Effector CD4-positive, alpha-beta T cell (primary cell): ENCODE measurements around the gene EPHB2.
"Not testable (repeated sequence)": the region's sequence is repeated elsewhere in the genome, so short reads cannot be mapped to it uniquely, and the experiment has no call there.

Experiments used
- DNase-seq: peaks from one replicate; pipeline ENCODE4 v3.0.0-alpha.2; 2020

The EPHB2 gene

GRCh38 chr1:22920026-22920733 lies 209.5 kb downstream of the EPHB2 start:
- no peak for DNase-seq

DNA sequence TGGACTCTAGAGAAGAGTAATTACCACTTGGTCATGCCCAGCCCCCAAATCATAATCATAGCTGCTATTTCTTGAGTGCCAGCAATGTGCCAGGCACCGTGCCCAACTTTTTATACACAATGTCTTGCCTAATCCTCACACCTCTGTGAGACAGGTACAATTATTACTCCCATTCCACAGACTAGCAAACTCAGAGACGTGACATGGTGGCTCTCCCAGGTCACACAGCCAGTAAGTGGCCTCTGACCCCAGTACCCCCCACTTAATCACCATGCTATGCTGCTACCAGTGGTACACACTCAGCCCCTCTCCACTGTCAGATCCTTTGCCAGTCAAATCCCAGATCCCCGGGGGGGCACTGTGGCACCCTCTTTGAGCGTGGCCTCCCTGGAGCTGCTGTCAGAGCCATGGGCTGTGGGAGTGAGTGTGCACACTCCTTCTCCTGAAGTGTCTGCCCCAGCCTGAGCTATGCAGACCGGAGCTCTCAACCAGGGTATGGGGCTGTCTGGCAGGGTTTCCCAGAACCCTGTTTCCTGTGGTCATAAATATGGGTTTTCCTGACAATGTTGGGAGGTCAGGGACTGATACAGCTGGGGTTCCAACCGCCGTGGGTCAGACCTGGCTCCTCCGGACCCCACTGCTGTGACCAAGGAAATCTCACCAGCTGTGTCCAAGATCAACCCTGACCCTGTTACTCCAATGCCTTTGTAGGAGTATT lies 210.3 kb downstream of the EPHB2 start:
- no peak for DNase-seq

DNA sequence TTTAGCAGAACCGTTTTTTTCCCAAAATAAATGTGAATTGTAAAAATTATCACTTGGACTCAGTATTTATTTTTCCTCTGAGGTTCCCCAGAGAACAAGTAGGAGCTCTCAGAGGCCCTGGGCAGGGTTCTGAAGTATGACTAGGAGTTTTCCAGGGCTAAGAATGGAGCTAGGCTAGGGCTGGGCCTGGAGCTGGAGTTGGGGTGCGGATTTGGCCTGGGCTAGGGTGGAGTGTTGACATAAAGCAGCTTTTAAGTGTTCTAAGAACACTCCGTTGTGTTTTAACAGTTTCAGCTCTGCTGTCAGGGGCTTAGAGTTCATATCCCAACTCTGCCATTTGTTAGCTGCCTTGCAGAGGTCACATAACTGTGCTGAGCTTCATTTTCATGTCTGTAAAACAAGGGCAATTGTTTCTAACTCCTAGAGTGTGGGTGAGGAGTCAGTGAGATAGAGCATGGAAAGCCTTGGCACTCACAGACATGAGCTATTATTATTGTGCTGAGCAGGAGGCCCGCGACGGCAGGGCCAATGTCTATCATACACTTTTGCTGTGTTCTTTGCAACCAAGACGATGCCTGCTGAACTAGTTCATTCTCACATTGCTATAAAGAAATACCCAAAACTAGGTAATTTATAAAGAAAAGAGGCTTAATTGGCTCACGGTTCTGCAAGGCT lies 210.9 kb downstream of the EPHB2 start:
- DNase-seq = no peak

DNA sequence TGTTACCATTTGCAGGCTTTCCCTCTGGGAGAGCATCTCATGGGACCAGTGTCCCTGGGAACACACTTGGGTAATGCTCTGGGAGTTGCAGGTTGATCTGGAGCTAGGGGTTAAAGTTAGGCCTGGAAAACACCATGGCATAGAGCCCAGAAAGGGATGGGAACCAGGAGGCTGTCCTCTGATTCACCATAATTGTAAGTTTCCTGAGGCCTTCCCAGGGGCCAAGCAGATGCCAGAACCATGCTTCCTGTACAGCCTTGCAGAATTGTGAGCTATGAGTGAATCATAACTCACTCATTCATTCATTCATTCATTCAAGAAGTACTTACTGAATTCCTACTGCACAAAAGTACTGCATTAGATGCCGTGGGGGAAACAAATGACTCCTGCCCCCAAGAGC lies 212.0 kb downstream of the EPHB2 start:
- DNase-seq = no peak

DNA sequence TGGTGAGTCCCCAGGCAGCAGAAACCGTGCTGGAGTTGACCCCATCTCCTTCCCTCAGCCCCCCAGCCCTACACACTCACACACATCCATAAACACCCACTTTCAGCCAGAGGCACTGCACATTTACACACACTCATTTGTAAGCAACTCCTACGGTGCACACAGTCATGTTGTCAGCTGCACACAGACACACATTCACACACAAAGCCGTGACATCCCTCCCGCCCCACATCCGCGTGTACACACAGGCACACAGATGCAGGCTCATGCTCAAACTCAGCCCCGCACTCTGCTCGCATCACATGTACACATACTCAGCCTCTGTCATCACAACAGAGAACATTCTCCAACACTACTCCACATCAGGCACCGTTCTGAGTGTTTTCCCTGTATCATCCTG lies 214.5 kb downstream of the EPHB2 start:
- DNase-seq = no peak

GRCh38 chr1:22930240-22930912 lies 219.7 kb downstream of the EPHB2 start:
- DNase-seq = no peak

DNA sequence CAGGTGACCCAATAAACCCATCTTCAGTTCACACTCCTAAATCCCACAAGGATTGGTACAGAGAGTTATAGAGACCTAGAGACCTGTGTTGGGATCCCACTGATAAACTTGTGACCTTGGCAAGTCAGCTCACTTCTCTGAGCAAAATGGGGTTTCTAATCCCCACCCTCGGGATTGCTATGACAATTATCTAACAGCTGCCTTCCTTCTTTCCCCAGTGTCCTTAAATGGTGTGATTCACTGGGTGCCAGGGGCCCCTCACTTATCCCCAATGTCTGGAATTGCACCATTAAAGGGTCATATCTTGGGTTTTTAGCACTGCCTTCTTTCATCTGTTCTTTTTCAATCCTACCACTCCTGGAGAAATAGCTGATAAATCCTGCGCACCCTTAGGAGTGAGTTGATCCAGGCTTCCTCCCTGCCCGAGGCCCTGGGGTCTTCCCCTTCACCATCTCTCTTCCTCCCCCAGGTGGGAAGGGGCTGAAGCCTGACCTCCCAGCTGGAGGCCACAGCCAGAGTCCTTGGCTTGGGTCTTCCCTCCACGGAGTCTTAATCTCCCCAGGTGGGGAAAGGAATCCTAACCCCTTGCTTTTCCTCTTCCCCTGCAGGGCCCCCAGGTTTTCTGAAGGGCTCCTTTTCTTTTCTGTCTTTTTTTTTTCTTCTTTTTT lies 222.3 kb downstream of the EPHB2 start:
- DNase-seq = no peak

GRCh38 chr1:22935433-22935832 lies 224.8 kb downstream of the EPHB2 start:
- DNase-seq = no peak

- no peak for DNase-seq
These were observed 226.0 kb downstream of the EPHB2 start for GRCh38 chr1:22936681-22937080.

DNA sequence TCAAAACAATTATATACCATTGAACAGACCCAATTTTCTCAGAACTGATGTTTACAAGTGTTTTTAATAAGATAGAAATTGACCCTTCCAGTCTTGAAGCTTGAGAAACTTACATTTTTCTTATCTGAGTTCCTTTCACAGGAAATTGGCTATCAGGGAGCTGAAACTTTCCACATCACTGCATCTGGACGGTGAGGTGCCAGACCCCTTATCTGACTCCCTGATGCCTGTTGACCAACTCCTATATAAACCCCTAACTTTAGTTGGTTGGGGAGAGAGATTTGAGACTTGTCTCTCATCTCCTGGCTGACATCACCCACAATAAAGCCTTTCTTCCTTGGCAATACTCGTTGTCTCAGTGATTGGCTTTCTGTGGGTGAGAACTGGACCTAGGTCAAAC lies 230.6 kb downstream of the EPHB2 start:
- DNase-seq = no peak

DNA sequence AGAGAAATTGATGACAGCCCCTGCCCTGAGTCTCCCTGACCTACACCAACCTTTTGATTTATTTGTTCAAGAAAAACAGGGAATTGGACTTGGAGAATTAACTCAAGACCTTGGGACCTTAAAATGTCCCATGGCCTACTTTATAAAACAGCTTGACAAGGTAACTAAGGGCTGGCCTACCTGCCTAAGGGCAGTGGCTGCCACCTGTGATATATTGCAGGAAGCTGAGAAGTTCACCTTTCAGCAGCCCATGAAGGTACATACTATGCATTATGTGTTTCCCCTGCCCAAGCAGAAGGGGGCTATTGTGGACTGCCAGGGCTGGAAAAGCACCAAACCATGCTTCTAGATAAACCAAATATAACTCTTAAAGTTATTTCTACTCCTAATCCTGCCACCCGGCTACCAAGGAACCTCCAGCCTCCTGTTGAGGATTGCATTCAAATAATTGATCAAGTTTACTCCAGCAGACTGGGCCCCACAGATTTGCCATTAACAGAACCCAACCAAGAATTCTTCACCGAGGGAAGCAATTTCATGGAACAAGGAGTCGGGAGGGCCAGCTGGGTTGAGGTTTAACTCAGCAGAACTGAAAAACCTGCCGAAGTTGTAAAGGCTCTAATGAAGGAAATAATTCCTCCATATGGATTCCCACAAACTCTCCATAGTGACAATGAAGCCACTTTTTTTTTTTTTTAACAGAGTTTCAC lies 233.9 kb downstream of the EPHB2 start:
- DNase-seq = no peak

DNA sequence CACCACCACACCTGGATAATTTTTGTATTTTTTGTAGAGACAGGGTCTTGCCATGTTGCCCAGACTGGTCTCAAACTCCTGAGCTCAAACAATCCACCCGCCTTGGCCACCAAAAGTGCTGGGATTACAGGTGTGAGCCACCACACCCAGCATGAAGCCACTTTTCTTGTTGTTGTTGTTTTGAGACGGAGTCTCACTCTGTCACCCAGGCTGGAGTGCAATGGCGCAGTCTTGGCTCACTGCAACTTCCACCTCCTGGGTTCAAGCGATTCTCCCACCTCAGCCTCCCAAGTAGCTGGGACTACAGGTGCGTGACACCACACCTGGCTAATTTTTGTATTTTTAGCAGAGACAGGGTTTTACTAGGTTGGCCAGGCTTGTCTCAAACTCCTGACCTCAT lies 234.5 kb downstream of the EPHB2 start:
- DNase-seq = not testable (repeated sequence)

- no peak for DNase-seq
These were observed 239.2 kb downstream of the EPHB2 start for GRCh38 chr1:22949822-22950331.

GRCh38 chr1:22951796-22952195 lies 241.2 kb downstream of the EPHB2 start:
- no peak for DNase-seq

DNA sequence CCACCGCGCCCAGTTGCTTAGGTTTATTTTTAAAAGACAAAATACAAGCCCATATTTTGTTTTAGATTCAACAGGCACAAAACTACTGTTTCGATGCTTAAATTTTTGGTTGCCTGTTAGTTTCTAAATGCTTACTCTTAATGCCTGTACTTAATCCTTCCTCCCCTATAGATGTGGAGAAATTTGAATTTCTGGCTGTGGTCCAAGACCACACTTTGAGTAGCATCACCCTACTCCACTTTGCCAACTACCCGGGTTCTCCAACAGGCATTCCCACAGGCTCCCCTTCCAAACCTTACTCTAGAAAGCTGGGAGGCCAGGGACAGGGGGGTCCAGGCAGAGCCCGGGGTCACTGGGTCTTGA lies 242.0 kb downstream of the EPHB2 start:
- no peak for DNase-seq

DNA sequence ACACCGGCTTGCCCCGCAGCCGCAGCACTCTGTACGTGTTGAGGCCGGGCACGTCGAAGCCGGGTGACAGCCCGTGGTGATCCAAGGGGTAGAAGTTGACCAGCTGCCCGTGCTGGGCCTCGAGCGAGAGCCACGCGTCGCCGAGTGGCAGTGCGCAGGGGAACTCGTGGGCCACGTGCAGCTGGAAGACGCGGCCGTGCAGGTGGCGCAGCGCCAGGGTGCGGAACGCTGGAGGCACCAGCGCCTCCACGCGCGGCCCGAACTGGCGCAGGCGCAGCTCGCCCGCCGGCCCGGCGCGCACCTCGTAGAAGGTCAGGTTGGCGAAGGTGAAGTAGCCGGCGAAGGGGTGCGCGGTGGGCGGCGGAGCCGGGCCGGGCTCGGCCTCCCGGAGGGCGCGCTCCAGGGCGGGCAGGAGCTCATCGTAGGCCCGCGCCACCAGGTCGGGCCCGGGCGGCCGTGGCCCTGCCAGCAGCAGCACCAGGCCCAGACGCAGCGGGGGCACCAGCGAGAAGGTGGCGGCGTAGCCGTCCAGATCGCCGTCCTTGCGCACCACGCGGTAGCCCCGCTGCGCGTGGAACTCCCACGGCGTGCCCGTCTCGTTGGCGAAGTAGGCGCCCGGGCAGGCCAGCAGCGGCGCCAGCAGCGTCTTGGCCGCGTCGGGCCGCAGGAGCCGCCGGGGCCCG lies 242.6 kb downstream of the EPHB2 start:
- no peak for DNase-seq

- no peak for DNase-seq
These were observed 243.1 kb downstream of the EPHB2 start for GRCh38 chr1:22953740-22954141.

- DNase-seq = no peak
These were observed 244.5 kb downstream of the EPHB2 start for GRCh38 chr1:22955146-22955545.

DNA sequence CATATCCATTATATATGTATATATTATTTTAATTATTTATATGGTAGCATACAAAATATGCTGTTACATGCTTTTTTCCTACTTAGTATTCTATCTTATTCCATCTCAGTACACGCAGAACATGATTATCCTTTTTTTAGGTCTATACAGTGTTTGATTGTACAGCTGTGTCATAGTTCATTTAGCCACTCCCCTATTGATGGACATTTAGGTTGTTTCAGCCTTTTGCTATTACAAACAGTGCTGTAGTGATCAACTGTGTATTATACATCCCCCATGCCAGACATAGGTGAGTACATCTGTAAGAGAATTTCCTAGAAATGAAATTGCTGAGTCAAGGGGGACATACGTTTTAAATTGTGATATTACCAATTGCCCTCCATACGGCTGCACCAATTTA lies 246.4 kb downstream of the EPHB2 start:
- no peak for DNase-seq

DNA sequence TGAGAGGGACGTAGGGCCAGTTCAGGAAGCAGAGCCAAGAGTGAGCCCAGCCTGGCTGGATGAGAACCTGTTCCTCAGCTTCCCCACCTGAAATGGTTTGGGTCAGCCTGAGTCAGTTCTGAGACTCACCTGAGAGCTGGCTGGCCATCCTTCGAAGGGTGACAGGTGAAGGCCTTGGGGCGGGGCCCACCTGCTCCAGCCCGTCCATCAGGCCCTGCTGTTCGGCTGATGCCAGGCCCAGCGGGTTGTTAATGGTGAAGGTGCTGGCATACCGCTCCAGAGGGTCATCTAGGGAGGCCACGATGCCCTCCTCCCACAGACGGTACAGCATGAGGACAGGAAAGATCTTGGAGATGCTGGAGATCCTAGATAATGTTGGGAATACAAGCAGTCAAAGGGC lies 247.9 kb downstream of the EPHB2 start:
- DNase-seq = no peak

DNA sequence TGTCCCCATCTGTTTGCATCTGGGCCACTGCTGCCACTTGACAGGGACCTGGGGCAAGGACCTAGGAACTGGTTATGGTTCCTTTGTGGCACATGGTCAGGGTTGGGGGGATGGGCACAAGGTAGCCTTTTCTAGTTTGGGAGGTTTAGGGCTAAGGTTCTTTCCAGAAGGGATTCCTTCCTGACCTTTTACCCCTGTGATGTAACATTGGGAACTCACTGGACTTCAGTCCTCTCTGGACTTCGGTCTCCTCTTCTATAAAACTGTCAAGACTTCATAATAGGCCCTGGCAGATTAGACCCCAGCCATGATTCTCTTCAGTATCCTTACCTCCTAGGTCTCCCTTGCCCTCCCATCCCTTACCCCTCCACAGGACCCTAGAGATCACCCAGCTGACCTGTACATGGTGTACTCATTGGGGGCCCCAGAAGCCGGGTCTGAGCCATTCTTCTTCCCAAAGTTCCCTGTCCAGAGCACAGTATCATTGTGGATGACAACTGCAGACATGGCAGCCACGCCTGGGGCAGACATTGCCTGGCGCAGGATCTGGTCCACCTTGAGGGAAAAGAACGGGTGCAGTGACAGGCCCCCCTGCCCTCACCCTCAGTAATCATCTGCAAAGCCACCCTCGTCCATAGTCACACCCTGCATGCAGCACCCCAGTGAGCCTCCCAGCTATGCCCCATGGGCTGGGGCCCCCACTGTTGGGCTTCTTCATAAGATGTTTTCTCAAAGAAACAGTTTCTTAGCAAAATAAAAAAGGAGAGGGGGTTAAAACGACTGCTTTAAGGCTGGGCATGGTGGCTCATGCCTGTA lies 249.1 kb downstream of the EPHB2 start:
- no peak for DNase-seq
